GM12865 (cell line): ENCODE measurements around the gene HSF2BP.
A peak's percentile ranks its signal among the peaks of the same experiment; 100 is the strongest.
"Not testable (repeated sequence)": the region's sequence is repeated elsewhere in the genome, so short reads cannot be mapped to it uniquely, and the experiment has no call there.

Source experiments
- DNase-seq: peaks from one replicate; pipeline ENCODE4 v3.0.0; 2010; ENCODE audit warnings: low read depth
- H3K4me3 ChIP-seq: 2 replicates; pipeline ENCODE4 v1.5.1; 2011; ENCODE audit warnings: mild to moderate bottlenecking, low read depth, low read length, control low read depth
- TF ChIP-seq, protein P1 (sequence below): IDR thresholded peaks from 2 replicates; pipeline ENCODE4 v1.5.1; 2011; ENCODE audit warnings: low read length, control low read depth, low read depth, inconsistent platforms; ENCODE audit not compliant: insufficient read depth; ENCODE audit errors: missing control alignments

HSF2BP gene

GRCh38 chr21:43619856-43620255 lies 39.4 kb downstream of the HSF2BP start:
- TF ChIP-seq, protein P1, sequence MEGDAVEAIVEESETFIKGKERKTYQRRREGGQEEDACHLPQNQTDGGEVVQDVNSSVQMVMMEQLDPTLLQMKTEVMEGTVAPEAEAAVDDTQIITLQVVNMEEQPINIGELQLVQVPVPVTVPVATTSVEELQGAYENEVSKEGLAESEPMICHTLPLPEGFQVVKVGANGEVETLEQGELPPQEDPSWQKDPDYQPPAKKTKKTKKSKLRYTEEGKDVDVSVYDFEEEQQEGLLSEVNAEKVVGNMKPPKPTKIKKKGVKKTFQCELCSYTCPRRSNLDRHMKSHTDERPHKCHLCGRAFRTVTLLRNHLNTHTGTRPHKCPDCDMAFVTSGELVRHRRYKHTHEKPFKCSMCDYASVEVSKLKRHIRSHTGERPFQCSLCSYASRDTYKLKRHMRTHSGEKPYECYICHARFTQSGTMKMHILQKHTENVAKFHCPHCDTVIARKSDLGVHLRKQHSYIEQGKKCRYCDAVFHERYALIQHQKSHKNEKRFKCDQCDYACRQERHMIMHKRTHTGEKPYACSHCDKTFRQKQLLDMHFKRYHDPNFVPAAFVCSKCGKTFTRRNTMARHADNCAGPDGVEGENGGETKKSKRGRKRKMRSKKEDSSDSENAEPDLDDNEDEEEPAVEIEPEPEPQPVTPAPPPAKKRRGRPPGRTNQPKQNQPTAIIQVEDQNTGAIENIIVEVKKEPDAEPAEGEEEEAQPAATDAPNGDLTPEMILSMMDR = no peak
- no peak for DNase-seq
- H3K4me3 ChIP-seq = no peak overlapping the region

GRCh38 chr21:43619344-43619743 lies 39.9 kb downstream of the HSF2BP start:
- no peak overlapping the region for H3K4me3 ChIP-seq
- TF ChIP-seq, protein P1 = no peak
- DNase-seq = no peak

DNA sequence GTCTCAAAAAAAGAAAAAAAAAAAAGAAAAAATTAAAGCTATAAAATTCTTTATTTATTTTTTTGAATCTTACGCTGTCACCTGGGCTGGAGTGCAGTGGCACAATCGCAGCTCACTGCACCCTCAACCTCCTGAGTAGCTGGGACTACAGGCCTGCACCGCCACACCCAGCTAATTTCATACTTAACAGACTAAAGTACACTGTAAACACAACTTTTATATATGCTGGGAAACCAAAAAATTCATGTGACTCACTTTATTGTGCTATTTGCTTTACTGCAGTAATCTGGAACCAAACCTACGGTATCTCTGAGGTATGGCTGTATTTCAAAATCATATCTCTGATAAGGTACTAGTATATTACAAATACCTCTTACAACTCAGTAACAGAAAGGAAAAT lies 40.3 kb downstream of the HSF2BP start:
- TF ChIP-seq, protein P1 = no peak
- H3K4me3 ChIP-seq = no peak overlapping the region
- no peak for DNase-seq

DNA sequence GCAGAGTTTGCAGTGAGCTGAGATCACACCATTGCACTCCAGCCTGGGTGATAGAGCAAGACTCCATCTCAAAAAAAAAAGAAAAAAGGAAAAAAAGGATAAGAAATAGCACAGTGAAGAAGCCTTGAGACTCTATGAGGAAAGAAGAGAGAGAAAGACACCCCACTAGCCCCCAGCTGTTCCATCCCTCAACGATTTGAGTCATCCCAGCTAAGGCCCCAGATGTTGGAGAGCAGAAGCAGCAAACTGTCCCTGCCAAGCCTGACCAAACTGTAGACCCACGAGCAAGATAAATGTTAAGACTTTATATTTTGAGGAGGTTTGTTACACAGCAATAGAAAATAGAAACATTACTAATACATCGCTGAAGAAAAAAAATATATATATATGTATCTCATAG lies 42.4 kb downstream of the HSF2BP start:
- DNase-seq, H3K4me3 ChIP-seq: not testable (repeated sequence)

- TF ChIP-seq, protein P1 = no peak
- H3K4me3 ChIP-seq = no peak overlapping the region
- DNase-seq = no peak
Measured at GRCh38 chr21:43614839-43615238, 44.4 kb downstream of the HSF2BP start.

- peak; percentile 75 for DNase-seq
- no peak overlapping the region for H3K4me3 ChIP-seq
Measured at GRCh38 chr21:43613755-43614638, 45.3 kb downstream of the HSF2BP start.

DNA sequence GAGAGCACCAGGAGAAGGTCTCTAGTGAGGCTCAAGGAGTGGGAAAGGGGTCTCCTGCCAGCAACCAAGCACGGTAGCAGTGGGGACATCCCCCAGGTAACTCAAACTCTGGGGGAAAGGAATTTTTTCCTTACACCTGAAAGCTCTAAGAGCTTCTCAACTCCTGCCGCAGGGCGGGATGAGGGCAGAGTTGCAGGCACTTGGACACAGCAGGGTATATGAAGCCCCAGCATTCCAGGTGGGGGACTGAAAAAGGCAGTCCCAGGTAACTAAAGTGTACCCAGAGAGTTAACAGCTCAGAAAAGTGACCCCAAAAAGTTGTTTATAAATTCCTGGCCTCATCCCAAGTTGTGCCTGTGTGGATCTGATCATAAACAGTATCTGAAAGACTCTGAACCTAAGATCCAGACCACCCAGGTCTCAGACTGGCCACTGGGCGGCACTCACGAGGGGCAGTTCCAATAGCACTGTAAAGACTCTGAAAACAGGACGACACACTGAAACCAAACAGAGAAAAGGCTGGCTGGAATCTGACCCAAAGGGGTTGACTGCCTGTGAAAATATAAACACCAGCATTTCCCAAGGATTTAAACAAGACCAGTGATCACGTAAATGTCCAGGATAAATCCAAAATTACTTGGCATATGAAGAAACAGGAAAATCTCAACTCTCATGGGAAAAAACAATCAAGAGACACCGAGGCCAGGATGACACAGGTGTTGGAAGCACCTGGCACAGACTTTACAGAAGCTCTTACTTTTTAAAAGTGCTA lies 47.5 kb downstream of the HSF2BP start:
- DNase-seq = peak; percentile 65
- TF ChIP-seq, protein P1 = peak; percentile 85
- H3K4me3 ChIP-seq = no peak overlapping the region

More at GRCh38 chr21:43613755-43614638, 45.3 kb downstream of the HSF2BP start:
- TF ChIP-seq, protein P1 = no peak
